Parathyroid adenoma (tissue), 2 donors: ENCODE data around the gene SYAP1.

Source experiments
- H2AFZ ChIP-seq: fragments of 300-600 bp; sonication (generic); one replicate; pipeline ENCODE4 v1.7.0; 2017; ENCODE audit warnings: antibody characterized with exemption, mild to moderate bottlenecking
- H3K27ac ChIP-seq: fragments of 300-600 bp; sonication (generic); one replicate; pipeline ENCODE4 v1.7.0; 2017
- H3K27me3 ChIP-seq: fragments of 300-600 bp; sonication (generic); one replicate; pipeline ENCODE4 v1.7.0; 2017; ENCODE audit warnings: low read length; ENCODE audit not compliant: control insufficient read depth, insufficient read depth
- H3K36me3 ChIP-seq: fragments of 300-600 bp; sonication (generic); one replicate; pipeline ENCODE4 v1.7.0; 2017; ENCODE audit warnings: low read length; ENCODE audit not compliant: control insufficient read depth, insufficient read depth
- H3K4me1 ChIP-seq: fragments of 300-600 bp; sonication (generic); one replicate; pipeline ENCODE4 v1.7.0; 2017; ENCODE audit warnings: control low read depth
- H3K4me2 ChIP-seq: fragments of 300-600 bp; sonication (generic); one replicate; pipeline ENCODE4 v1.7.0; 2017; ENCODE audit warnings: low read length
- H3K4me3 ChIP-seq: fragments of 300-600 bp; sonication (generic); one replicate; pipeline ENCODE4 v1.7.0; 2017; ENCODE audit warnings: low read depth, low read length
- H3K79me2 ChIP-seq: fragments of 300-600 bp; sonication (generic); one replicate; pipeline ENCODE4 v1.7.0; 2017; ENCODE audit warnings: control low read depth
- H3K9ac ChIP-seq: fragments of 300-600 bp; sonication (generic); one replicate; pipeline ENCODE4 v1.7.0; 2017; ENCODE audit warnings: mild to moderate bottlenecking
- H3K9me3 ChIP-seq: fragments of 300-600 bp; sonication (generic); one replicate; pipeline ENCODE4 v1.7.0; 2017; ENCODE audit warnings: low read length; ENCODE audit not compliant: control insufficient read depth
- CTCF ChIP-seq: fragments of 300-600 bp; sonication (generic); IDR thresholded peaks from one replicate; pipeline ENCODE4 v1.7.0; 2017; ENCODE audit warnings: antibody characterized with exemption, mild to moderate bottlenecking
- donor health status: primary hyperparathyroidism.

SYAP1 gene

GRCh38 chrX:16687514-16687913 lies 31.9 kb upstream of the SYAP1 start:
- H3K27ac ChIP-seq = no peak overlapping the region
- no peaks in the 10 kb centered on the region for H3K9me3 ChIP-seq
- no peaks in the 10 kb centered on the region for H3K79me2 ChIP-seq
- H3K36me3 ChIP-seq = no peaks in the 10 kb centered on the region
- H3K4me1 ChIP-seq = peaks cover 6% of the 10 kb centered on the region
- no peak overlapping the region for H2AFZ ChIP-seq
- H3K4me3 ChIP-seq = no peak overlapping the region
- H3K27me3 ChIP-seq = no peaks in the 10 kb centered on the region
- no peak overlapping the region for H3K9ac ChIP-seq
- H3K4me2 ChIP-seq = no peak overlapping the region
- no peak for TF ChIP-seq CTCF

GRCh38 chrX:16695079-16695676 lies 24.2 kb upstream of the SYAP1 start:
- H3K4me1 ChIP-seq = peaks cover 11% of the 10 kb centered on the region

GRCh38 chrX:16696956-16697355 lies 22.5 kb upstream of the SYAP1 start:
- H2AFZ ChIP-seq = no peak overlapping the region
- H3K4me3 ChIP-seq = no peak overlapping the region
- H3K9me3 ChIP-seq = no peaks in the 10 kb centered on the region
- no peak for TF ChIP-seq CTCF
- H3K27ac ChIP-seq = peak overlapping the region; percentile 19
- no peak overlapping the region for H3K9ac ChIP-seq
- peaks cover 5% of the 10 kb centered on the region for H3K4me1 ChIP-seq
- H3K79me2 ChIP-seq = no peaks in the 10 kb centered on the region
- no peak overlapping the region for H3K4me2 ChIP-seq
- H3K27me3 ChIP-seq = no peaks in the 10 kb centered on the region
- no peaks in the 10 kb centered on the region for H3K36me3 ChIP-seq

More at GRCh38 chrX:16695079-16695676, 24.2 kb upstream of the SYAP1 start:
- H2AFZ ChIP-seq = no peak overlapping the region
- H3K79me2 ChIP-seq = no peaks in the 10 kb centered on the region
- no peak overlapping the region for H3K4me2 ChIP-seq
- no peak overlapping the region for H3K9ac ChIP-seq
- H3K27me3 ChIP-seq = no peaks in the 10 kb centered on the region
- no peaks in the 10 kb centered on the region for H3K9me3 ChIP-seq
- peak; percentile 82 for TF ChIP-seq CTCF
- no peak overlapping the region for H3K27ac ChIP-seq
- H3K36me3 ChIP-seq = no peaks in the 10 kb centered on the region
- no peak overlapping the region for H3K4me3 ChIP-seq

- H3K4me3 ChIP-seq = no peak overlapping the region
These were observed 20.0 kb upstream of the SYAP1 start for GRCh38 chrX:16699389-16699788.

More at GRCh38 chrX:16699389-16699788, 20.0 kb upstream of the SYAP1 start:
- Histone ChIP-seq H2AFZ (no peak overlapping the region), H3K9ac (no peak overlapping the region), H3K9me3 (no peaks in the 10 kb centered on the region), H3K4me1 (peaks cover 5% of the 10 kb centered on the region), H3K27me3 (no peaks in the 10 kb centered on the region), H3K79me2 (no peaks in the 10 kb centered on the region), H3K27ac (no peak overlapping the region), H3K4me2 (no peak overlapping the region), H3K36me3 (no peaks in the 10 kb centered on the region)
- TF ChIP-seq CTCF = no peak
